ENCODE results near the gene ZNF444.

ZNF444 gene

DNA sequence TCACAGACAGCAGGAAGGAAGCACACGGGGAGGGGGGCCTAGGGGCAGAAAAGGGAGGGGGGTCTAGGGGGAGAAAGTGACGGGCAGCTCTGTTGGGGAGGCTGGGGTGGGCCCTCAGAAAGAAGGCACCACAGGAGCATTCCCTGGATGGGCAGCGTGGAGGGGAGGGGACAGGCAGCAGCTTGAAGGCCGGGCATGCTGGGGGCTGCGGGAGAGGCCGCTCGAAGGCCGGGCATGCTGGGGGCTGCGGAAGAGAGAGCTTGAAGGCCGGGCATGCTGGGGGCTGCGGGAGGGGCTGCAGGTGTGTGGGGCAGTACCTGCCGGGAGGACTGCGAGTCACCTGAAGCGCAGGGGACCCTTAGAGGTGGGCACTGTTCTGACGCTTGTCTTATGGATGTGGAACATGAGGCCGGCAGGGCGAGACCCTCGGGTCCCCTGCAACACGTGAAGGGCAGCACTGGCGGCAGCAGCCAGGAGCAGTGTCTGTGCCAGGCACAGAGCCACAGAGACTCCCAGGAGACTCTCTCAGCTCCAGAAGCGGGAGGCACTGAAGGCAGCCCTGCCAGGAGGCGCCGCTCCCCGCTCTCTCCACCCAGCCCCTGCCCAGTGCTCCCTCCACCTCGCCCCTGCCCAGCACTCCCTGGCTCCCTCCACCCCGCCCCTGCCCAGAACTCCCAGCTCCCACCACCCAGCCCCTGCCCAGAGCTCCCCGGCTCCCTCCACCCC lies 33.3 kb upstream of the ZNF444 start:
- DNase-seq (ENCODE audit: low read depth) = no peak

DNA sequence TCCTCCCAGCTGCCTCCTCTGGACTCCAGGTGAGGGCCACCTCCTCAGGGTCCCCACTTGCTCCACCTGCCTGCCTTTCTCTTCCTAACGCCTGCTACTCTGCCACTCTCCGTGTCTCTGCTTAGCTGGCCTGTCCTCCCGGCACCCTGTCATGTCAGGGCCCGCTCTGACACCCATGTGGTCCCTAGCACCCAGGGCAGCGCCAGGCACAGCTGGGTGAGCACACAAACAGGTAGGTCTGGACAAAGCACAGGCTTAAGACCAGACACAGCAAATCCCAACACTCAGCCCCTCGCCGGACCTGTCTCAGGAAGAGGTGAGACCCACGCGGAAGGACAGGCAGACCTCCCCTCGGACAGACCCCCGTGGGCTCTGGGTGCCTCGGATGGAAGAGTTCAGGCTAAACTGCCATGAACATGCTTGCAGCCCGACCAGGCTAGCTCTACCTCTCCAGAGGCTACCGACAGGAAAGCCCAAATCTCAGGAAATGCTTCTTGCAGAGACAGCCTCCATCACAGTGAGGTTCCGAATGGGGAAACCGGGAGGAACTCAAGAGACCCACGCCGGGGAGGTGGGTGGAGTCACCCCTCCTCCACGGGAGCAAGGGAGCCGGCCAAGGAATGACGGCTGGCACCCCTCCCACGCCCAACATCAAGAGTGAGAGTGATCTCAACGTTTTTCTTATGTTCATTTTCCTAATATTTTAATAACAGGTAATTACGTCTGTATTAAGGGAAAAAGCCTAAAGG lies 32.5 kb upstream of the ZNF444 start:
- DNase-seq (ENCODE audit: low read depth) = no peak

DNA sequence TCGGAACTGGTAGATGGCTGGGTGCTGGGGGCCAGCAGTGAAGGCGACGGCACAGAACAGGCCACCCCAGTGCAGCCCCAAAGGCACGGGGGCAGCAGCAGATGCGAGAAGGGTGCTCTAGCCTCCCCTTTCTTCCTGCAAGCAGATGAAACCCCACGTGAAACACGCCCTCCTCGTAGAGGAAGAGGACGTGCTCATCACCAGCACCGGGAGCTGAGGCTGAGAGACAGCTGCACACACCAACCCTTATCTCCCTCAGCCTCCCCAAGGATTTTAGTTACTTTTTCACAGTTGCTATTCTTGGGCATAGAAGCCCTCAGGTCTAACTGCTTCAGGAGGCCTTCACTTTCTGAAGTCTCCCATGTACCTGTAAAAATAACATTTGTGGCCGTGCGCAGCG lies 31.9 kb upstream of the ZNF444 start:
- no peak for DNase-seq (ENCODE audit: low read depth)

DNA sequence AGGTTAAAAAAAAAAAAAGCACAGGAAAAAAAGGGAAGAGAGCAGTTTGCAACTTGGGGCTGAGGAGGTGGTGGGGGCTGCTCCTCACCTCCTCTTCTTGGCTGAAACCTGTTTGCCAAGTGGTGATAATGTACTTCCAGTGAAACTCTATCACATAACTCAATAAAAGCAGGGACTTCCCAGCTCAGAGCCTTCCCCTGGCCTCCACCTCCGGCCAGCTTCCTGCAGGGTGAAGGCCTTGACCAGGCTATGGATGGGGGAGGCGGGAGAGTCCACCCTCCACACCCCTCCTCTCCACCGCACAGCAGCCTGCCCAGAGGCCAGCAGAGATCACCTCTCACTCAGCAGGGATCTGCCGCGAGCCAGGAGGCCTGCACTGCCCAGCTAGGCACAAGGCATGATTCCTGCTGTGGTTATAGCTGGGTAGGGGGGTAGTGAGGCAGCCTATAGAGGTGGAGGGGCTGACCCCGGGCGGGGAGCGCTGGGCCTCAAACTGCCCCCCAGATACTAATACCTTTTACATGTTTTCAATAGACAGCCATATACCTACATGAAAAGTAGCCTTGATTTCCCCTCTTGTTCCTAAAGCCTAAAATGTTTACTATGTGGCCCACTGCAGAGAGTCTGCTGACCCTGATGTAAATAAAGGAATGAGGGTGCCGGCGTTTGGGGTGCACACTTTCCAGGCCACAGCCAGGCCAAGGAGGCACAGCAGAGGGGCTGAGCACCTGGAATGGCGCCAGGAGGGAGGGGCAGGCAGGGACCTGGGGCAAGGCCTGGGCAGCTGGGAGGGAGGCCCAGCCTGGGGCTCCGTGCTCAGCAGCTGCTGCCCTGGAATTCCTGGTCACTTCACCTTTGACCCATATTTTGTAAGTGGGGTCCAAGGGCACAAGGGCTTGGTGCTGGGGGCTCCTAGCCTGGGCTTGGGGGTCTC lies 30.3 kb upstream of the ZNF444 start:
- no peak for DNase-seq (ENCODE audit: low read depth)

DNA sequence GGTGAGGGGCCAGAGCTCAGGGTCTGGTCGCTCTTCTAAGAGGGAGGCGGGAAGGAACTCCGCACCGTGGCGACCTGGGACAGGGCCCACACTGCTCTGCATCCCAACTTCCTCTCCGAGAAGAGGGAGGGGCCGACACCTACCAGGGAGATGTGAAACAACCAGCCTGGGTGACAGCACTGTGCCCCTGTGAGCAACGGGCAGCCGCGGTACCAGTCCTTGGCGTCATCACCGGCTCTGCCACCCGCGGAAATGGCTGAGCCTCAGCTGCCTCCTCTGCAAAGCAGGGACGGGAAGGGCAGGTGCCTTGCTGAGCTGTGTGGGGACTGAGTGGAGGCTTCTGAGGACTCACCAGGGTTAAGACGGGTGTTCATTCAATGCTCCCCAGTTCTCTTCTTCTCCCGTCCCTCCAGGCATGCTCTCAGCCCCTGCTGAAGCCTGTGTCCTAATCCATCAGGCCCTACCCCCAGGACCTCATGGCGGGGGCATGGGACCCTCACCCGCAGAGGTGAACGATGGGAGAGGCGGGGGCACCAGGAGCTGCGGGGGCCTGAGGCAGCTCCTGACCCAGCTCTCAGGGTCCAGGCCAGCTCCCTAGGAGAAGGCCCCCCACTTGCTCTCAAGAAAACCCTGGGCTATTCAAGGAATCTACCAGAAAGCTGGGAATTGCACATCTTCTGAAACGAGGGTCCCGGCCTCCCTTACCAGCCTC lies 29.3 kb upstream of the ZNF444 start:
- peak; percentile 19 for DNase-seq (ENCODE audit: low read depth)

DNA sequence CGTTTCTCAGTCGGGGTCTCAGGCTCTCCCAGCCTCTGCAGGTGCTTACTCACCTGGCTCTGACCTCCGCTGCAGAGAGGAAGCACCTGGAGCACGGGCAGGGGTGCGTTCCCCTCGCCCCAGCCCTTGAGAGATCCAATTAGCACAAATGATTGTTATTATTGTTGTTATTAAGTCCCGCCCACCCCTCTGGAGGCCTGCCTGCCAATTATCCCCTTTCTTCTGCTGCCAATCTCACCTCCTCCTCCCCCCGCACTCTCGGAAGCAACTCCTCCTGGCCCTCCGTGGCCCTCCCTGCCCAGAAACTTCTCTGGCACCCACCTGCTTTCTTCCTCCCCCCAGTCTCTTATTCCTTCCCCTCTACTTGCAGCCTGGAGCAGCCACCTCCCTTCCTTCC lies 28.8 kb upstream of the ZNF444 start:
- DNase-seq (ENCODE audit: low read depth) = no peak

DNA sequence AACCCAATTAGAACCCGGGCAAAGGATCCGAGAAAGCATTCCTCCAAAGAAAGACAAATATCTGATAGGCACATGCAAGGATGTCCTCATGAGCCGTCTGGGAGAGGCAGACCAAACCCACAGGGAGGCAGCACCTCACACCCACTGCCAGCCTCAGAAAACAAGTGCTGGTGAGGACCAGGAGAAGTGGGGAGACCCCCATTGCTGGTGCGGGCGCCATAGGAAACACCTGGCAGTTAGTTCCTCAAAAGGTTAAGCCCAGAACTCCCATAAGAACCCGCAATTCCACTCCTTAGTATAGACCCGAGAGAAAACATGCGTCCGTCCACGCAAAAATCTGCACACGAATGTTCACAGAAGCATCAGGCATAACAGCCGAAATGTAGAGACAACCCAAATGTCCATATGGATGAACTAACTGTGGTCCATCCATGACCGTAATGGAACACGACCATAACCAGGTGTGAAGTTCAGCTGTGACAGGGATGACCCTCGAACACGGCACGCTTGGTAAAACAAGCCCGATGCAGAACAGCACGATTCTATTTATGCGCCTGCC lies 27.9 kb upstream of the ZNF444 start:
- no peak for DNase-seq (ENCODE audit: low read depth)

DNA sequence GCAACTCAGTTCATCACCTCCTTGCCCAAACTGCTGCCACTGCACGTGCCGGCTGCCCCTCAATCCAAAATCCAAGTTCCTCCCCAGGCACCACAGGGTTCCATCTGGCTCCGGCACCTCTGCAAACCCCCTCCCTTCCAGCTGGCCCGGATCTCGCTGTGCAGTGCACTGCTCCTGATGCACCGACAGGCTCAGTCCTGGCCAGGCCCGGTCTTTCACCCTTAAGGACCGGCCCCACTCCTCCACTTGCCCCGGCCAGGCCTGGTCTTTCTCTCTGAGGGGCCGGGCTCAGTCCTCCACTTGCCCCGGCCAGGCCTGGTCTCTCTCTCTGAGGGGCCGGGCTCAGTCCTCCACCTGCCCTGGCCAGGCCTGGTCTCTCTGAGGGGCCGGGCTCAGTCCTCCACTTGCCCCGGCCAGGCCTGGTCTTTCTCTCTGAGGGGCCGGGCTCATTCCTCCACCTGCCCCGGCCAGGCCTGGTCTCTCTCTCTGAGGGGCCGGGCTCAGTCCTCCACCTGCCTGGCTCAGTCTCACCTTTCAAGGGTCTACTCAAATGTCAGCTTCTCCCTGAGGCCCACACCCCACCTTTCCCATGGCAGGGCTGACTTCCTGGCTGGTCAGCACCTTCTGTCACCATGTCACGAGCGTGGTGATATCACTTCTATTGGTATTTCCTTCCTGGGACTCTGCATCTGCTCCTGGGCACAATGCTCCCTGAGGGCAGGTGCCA lies 26.9 kb upstream of the ZNF444 start:
- DNase-seq (ENCODE audit: low read depth) = no peak

DNA sequence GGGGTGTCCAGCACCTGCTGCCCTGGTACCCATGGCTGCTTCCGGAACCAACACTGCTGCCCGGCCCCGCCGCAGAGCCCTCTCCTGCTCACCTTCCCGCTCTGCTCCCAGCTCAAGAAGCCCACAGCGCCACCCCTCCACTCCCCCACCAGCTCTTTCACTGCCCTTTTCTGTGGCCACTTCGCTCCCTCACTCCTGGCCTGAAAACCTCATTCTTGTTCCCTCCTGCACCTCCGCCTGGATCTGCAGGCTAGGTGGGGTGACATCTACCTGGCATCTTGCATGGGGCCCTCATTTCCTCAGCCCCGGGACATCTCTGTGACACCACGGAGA lies 26.3 kb upstream of the ZNF444 start:
- no peak for DNase-seq (ENCODE audit: low read depth)

DNA sequence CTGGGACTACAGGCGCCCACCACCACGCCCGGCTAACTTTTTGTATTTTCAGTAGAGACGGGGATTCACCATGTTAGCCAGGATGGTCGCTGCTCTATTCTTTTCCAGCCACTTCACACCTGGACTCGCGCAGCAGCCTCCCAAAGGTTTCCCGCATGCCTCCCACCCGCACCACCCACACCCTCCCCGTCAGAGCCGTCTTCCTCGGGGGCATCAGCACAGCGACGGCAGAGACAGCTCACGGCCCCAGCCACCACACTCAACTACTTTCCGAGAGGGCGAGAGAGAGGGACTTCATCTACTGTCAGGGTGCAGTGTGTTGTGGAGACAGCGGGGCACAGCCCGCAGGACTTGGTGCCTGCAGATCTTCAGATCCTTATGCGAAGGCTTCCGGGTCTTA lies 25.6 kb upstream of the ZNF444 start:
- no peak for DNase-seq (ENCODE audit: low read depth)

DNA sequence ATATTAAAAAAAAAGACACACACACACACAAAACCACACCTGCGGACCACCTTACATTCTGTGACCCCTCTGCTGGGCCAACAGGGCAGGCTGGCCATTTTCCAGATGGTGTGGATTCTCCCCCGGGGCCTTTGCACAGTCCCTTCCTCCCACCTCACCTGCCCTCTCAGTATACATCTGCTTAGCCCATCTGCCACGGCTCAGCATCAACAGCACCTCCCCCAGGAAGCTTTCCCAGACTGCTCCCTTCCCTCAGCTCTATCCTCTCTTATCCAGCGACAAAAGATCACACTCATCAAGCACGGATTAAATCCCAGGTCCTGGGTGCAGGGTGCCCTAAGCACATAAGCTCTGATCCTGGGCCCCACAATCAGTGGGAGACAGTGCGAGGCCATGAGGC lies 24.5 kb upstream of the ZNF444 start:
- DNase-seq (ENCODE audit: low read depth) = no peak

DNA sequence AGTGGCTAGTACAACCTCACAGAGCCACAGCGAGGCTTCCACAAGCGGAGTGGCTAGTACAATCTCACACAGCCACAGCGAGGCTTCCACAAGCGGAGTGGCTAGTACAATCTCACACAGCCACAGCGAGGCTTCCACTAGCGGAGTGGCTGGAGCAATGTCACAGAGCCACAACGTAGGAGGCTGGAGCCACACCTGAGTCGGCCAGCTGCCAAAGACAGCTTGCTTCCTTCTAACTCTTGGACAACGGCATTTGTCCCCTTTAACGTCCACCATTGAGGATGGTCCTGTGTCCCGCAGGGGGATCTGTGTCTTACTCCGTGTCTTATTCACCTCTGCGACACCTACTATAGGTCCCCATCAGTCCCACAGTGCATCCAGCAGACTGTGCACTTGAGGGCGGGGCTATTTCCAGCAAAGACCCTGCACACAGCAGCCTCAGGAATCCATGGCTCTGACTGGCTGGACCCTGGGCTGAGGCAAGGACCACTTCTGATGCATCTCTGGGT lies 23.7 kb upstream of the ZNF444 start:
- DNase-seq (ENCODE audit: low read depth) = no peak

DNA sequence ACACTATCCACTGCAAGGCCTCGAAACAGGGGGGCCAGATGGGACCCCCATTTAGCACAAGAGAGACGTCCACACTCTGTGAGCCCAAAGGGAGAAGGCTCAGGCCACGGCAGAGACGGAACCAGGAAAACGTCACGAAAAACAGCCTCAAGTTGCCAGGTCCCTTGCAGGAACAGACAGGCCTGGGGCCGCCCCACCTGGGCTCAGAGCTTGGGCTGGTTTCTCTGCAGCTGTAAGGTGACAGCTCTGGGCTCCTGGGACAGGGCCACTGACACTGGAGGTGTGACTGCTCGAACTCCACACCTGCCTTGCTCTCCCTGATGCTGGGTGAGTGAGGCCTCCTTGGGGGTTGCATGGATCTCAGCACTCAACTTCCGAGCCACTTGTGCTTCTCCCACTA lies 23.2 kb upstream of the ZNF444 start:
- no peak for DNase-seq (ENCODE audit: low read depth)

DNA sequence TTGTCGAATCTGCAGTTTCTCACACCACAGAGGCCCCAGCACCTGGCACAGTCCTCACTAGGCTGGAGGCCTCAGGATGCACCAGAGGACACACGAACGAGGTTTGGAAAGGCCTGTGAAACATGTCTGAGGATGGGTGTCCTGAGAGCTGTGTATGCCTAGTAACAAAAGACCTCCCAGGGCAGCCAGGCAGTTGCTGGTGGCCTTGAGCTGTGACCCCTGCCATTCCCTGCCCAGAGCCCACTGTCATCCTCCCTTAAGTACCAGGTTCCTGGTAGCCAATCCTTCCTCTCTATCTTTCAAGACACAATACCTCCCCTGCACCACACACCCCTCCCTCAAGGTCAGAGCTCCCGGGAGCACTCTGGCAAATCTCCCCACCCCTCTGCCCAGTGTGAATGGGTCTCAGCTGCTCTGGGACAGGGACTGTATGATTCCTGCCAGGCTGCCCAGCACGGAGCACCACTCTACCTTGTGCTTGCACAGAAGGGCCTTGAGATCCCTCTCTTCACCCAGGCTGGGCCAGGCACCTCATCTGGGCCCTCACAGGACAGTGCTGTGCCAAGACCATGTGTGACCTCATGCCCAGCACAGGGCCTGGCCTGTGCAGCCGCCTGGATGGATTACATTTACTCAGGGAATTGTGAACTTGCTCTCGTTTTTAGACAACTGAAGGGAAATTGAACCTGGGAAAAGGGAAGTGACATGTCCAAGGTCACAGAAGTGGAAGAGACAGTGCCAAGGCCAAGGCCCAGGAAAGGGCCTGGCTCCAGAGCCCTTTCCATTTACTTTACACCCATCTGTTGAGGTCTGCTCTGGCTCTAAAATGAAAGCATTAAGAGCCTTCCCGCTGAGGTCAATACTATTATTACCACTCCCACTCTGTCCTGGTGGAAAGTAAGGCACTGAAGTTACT lies 22.2 kb upstream of the ZNF444 start:
- DNase-seq (ENCODE audit: low read depth) = no peak

DNA sequence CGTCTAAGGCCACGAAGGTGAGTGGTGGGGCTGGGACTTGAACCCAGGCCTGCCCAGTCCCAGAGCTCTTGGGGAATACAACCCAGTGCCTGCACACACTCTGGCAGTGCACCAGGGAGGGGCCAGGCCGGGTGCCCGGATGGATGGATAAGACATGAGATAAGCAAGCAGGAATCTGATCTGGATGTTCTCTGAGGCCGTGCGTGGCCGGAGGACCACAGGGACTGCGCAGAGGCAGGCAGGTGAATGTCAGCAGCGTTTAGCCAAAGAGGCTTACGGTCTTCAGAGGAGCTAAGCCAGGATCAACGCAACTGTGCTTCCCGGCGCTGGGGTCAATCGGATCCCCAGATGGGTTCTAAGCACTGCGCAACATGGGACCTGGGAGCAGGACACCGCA lies 21.5 kb upstream of the ZNF444 start:
- DNase-seq (ENCODE audit: low read depth) = no peak

DNA sequence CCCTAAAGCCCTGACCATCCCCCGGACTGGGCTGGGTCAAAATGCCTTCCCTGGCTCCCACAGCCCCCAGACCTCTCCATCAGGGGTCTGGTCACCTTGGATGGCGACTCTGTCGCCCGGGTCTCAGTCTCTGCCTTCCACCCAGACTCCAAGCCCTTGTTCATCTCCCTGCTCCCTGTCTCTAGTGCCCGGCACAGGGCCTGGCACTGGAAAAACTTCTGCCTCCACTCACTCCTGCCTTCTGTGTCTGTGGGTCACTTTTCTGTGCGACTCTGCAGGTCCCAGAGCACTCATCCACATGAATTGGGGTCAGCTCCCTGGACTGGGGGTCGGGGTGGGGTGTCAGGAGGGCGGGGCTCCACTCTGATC lies 21.1 kb upstream of the ZNF444 start:
- DNase-seq (ENCODE audit: low read depth) = no peak

DNA sequence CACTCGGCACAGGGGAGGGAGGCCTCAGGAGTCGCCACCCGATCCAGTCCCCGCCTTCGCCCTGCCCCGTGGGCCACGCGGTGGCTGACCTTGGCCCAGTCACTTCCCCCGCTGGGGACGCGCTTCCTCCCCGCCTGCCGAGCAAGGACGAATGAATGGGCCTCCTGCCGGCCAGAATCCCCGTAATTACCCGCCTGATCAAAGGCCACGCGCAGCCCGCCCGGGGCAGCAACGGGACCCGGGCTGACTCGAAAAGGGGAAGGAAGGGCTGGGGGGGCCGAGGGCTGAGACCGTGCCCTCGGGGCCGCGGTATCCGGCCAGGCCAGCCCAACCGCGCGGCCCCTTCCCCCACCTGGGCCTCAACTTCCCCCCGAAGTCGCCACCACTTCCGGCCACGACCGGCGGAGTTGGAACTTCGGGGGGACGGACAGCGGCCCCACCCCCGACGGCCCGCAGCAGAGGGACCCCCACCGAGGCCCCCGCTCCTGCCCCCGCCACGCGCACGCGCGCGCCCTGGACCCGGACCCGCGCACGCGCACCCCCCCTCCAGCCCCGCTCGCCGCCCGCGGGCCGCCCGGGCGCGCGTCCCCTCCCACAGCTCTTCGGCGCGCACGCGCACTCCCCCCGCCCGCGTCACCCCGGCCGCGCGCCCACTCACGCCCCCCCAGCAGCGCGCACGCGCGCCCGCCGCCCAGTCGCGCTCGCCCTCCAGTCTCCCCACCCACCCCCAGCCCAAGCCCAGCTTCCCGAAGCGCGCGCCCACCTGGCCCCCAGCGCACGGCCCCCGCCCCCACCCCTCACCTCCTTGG lies 20.5 kb upstream of the ZNF444 start:
- DNase-seq (ENCODE audit: low read depth) = peak; percentile 46

DNA sequence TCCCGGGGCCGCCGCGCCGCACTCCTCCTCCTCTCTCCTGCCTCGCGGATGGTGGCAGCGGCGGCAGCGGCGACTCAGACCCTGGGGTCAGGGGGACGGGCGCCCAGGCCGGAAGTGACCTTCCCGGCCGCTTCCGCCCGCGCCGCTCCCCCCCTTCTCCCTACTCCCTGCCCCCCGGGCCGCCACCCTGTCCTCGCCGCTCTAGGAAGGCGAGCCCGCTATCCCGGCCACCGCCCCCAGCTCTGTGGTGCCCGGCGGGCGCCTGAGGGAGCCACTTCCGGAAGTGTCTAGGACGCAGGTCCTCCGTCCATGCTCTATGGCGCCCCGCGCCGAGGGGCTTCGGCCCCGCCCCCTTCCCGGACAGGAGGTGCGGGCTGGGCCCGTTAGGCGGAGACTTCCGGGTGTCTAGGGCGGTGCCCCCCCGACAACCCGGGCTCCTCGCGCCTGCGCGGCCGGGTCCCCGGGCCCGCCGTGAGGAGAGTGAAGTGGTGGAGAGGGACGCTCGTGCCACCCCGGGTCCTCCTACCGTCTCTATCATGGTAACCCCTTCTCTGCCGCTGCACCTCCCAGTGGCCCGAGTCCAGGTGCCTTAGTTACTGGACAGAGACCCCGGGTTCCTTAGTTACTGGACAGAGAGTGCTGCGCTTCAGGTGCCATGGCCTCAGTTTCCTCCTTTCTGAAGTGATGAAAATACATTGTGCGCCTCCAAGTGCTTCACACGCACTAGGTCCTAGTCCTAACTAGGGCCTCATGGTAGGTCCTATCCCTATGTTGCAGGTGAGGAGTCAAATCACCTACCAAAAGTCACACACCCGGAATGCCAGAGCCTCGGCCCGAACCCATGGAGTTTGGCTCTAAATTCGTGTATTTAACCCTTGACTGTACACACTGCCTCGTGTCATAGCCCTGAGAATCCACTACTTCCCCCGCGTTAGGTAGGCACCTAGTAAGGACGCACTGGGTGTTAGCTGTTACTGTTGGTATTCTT lies 19.6 kb upstream of the ZNF444 start, which contains the start of gene ZNF787:
TSS of gene ZNF787 (minus strand) at position 116 of the 988 bp plus-strand sequence. CDS start 18,078 bp downstream, outside the sequence.
- DNase-seq (ENCODE audit: low read depth) = peak; percentile 93
